Kidney (tissue), 14 donors: ENCODE measurements around the gene MAEA. TPM values are rescaled to one million over a fixed set of nuclear protein-coding genes. Genes with fewer than 3 reads are reported as not detected.
A peak's percentile ranks its signal among the peaks of the same experiment; 100 is the strongest.

Experiments
- DNase-seq, 5 donors: peaks; one replicate each; pipeline ENCODE4 v3.0.0-alpha.2; 2013 to 2020
- FAIRE-seq: peaks from 2 replicates; lab custom pipeline; 2012; peaks lifted over from hg19 to GRCh38; lab: Jason Lieb, UNC
- H3K27ac ChIP-seq, 2 donors: one replicate each; pipeline ENCODE4 v1.7.0; 2013; ENCODE audit warnings: low read depth in 2 of 2, low read length in 2 of 2, inconsistent platforms in 1 of 2
- H3K27me3 ChIP-seq: one replicate; pipeline ENCODE4 v1.7.1; 2013; ENCODE audit warnings: low read length, inconsistent platforms; ENCODE audit not compliant: control insufficient read depth, insufficient read depth
- H3K36me3 ChIP-seq, 3 donors: one replicate each; pipeline versions ENCODE4 v1.7.0 to v1.7.1; 2013; ENCODE audit warnings: low read length in 3 of 3, control low read depth in 1 of 3, inconsistent platforms in 1 of 3; ENCODE audit not compliant: insufficient read depth in 3 of 3, control insufficient read depth in 2 of 3
- H3K4me1 ChIP-seq, 3 donors: one replicate each; pipeline versions ENCODE4 v1.7.0 to v1.7.1; 2013; ENCODE audit warnings: low read length in 3 of 3, inconsistent platforms in 1 of 3, low read depth in 1 of 3; ENCODE audit not compliant: control insufficient read depth in 2 of 3, insufficient read depth in 2 of 3
- H3K4me3 ChIP-seq, 3 donors: one replicate each; pipeline versions ENCODE4 v1.7.0 to v1.8.1; 2013; ENCODE audit warnings: low read length in 3 of 3, control low read depth in 1 of 3, inconsistent platforms in 1 of 3
- H3K9ac ChIP-seq, 3 donors: one replicate each; pipeline versions ENCODE4 v1.7.0 to v1.7.1; 2013; ENCODE audit warnings: low read length in 3 of 3, control low read depth in 1 of 3, inconsistent platforms in 1 of 3
- H3K9me3 ChIP-seq, 3 donors: one replicate each; pipeline versions ENCODE4 v1.7.0 to v1.7.1; 2013; ENCODE audit warnings: low read length in 3 of 3, control low read depth in 1 of 3, inconsistent platforms in 1 of 3; ENCODE audit not compliant: control insufficient read depth in 2 of 3, insufficient read depth in 1 of 3
- intact Hi-C: fragments of 100-400 bp; cut with DNase I; formaldehyde crosslinking; loops from one replicate; pipeline ENCODE4 v1.11.1; 2022
- polyA plus RNA-seq: library from polyadenylated mRNA; stranded (reverse); fragments of 350-450 nt; fragmentation: Illumina TruSeq; extraction: RNeasy Lipid Tissue Mini Kit (QIAGEN cat#74804); gene quantifications from one replicate; pipeline ENCODE4 v1.2.3, GENCODE V29; 2014; ENCODE audit warnings: low read depth, low replicate concordance; ENCODE audit not compliant: insufficient read depth
- total RNA-seq: library from RNA; stranded (reverse); fragmentation: NEBNext Ultra II Directional; extraction: Animal tissue kit (Norgen Biotek cat#: 25700); gene quantifications from one replicate; pipeline ENCODE4 v1.2.1, GENCODE V29; 2021
- TF ChIP-seq, protein P1 (sequence below): IDR thresholded peaks from 3 replicates; pipeline ENCODE4 v1.5.1; 2012; ENCODE audit warnings: mild to moderate bottlenecking, moderate library complexity, borderline replicate concordance; ENCODE audit not compliant: insufficient read depth; ENCODE audit errors: extremely low read depth
- donor health status: control.
- donor health status: control.
- donor health status: control.
- donor health status: control.
- donor health status: control.
- donor health status: DM: yes; HTN: yes; CAD: no.
- donor health status: Normal renal cell carcinoma (clear cell type).

Gene MAEA
- total and polyA plus RNA-seq, 2 donors from 2014 or later, result 65.0 to 75.2 TPM

DNA sequence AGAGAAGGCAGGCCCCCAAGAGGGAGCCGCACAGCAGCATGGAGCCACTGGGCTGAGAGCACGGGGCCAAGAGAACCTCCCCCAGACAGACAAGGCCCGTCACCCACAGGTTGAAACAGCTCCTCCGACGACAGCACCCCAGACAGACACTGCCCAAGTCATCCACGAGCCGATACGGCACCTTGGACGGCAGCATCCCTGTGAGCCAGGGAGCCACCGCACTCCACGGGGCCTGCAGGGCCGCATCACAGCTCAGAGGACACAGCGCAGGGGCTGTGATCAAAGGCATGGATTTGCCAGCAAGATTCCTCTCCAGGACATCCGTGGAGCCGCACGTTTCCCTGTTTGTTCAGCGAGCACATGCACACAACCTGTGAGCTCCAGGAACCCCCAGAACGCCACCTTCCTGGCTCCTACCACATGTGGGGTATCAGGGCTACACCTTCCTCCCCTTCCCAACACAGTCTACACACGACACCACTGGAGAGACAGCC, 44.7 kb upstream of the MAEA start:
- Histone ChIP-seq H3K4me1 (peaks cover 3 to 56% (median 21%) of the 10 kb centered on the region in 3 donors), H3K4me3 (no peak overlapping the region), H3K27ac (no peak overlapping the region), H3K9ac (no peak overlapping the region), H3K36me3 (peaks cover 0 to 6% (median 5%) of the 10 kb centered on the region in 3 donors), H3K27me3 (no peaks in the 10 kb centered on the region), H3K9me3 (no peaks in the 10 kb centered on the region)
- no peak for FAIRE-seq
- intact Hi-C loops, result no loop called here
- peak in 1 of 5 donors; percentile 8 for DNase-seq
- TF ChIP-seq, protein P1, sequence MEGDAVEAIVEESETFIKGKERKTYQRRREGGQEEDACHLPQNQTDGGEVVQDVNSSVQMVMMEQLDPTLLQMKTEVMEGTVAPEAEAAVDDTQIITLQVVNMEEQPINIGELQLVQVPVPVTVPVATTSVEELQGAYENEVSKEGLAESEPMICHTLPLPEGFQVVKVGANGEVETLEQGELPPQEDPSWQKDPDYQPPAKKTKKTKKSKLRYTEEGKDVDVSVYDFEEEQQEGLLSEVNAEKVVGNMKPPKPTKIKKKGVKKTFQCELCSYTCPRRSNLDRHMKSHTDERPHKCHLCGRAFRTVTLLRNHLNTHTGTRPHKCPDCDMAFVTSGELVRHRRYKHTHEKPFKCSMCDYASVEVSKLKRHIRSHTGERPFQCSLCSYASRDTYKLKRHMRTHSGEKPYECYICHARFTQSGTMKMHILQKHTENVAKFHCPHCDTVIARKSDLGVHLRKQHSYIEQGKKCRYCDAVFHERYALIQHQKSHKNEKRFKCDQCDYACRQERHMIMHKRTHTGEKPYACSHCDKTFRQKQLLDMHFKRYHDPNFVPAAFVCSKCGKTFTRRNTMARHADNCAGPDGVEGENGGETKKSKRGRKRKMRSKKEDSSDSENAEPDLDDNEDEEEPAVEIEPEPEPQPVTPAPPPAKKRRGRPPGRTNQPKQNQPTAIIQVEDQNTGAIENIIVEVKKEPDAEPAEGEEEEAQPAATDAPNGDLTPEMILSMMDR, result no peak

DNA sequence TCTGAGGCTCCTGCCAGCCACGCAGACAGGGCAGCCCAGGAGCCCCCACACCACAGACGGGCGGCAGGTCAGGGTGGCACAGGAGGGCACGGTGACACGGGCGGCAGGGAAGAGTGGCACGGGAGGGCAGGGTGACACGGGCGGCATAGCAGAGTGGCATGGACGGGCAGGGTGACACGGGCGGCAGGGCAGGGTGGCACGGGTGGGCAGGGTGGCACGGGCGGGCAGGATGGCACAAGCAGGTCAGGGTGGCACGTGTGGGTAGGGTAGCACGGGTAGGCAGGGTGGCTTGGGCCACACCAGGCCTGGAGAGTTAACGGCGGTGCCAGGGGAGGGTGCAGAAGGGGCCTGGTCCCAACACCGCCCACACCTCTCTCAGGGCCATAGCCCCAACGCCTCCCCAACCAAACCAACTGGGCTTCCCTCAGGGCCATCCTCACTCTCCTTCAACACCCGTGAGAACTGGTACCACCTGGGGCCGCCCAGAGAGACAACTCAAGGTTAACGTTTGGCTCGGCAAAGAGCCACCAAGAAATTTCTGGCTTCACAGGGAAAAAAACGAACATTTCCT, 44.1 kb upstream of the MAEA start:
- peak overlapping the region in 1 of 3 donors; percentile 18 for H3K4me3 ChIP-seq
- H3K27me3 ChIP-seq, result no peaks in the 10 kb centered on the region
- peaks cover 3 to 61% (median 26%) of the 10 kb centered on the region in 3 donors for H3K4me1 ChIP-seq
- FAIRE-seq (no peak), DNase-seq (peak in 3 of 5 donors; percentile 3 to 72 (median 41))
- intact Hi-C loops, result no loop called here
- no peak overlapping the region for H3K27ac ChIP-seq
- H3K36me3 ChIP-seq, result peaks cover 0 to 6% (median 5%) of the 10 kb centered on the region in 3 donors
- TF ChIP-seq, protein P1, result no peak
- no peak overlapping the region for H3K9ac ChIP-seq
- H3K9me3 ChIP-seq, result no peaks in the 10 kb centered on the region

DNA sequence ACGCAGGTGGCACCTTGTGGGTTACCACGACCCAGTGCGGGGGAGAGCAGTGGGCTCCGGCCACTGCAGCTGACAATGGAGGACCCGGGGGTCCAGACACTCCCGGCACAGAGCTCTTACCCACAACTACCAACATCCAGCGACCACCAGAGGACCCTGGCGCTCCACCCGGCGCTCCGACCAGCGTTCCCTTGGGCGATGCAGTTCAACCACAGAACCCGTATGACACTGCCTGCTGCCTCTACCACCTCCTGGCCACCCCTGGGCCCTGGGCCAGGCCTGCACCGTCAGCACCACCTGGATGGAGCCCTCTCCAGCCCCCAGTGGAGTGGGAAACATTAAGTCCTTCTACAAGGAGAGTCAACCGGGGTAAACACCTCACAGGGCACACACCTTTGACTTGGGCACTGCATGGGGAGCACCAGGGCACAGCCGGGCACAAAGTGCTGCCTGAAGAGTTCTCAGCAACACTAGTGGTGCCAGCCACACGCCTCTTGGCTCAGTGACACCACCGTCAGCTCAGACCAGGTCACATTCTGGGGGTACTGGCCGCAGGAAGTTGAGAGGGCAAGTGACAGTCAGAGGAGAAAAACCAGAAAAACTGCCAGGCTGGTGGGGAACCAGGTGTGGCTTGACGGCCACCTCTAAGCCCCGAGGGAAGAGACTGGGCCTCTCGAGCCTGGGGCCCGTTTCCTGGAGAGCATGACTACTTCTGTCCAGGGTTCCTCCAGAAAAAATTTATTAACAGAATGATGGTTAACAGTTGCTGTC, 43.4 kb upstream of the MAEA start:
- Histone ChIP-seq H3K9ac (peak overlapping the region in 2 of 3 donors; percentile 6 to 85), H3K27ac (peak overlapping the region in 1 of 2 donors; percentile 96)

More for the DNA sequence above, 43.4 kb upstream of the MAEA start:
- TF ChIP-seq, protein P1, result no peak
- intact Hi-C loops, result no loop called here
- peaks cover 0 to under 1% (median 0%) of the 10 kb centered on the region in 3 donors for H3K36me3 ChIP-seq
- peaks cover 3 to 68% (median 30%) of the 10 kb centered on the region in 3 donors for H3K4me1 ChIP-seq
- no peak for FAIRE-seq
- H3K9me3 ChIP-seq, result no peaks in the 10 kb centered on the region
- DNase-seq, result peak in 3 of 5 donors; percentile 8 to 78 (median 48)
- no peaks in the 10 kb centered on the region for H3K27me3 ChIP-seq
- peak overlapping the region in 2 of 3 donors; percentile 63 to 74 for H3K4me3 ChIP-seq
